HepG2 (cell line): ENCODE results near the gene POU4F3. TPM values are rescaled to one million over a fixed set of nuclear protein-coding genes. Genes with fewer than 3 reads are reported as not detected.

ENCODE experiments used
- ATAC-seq: fragments of 200-7000 bp; cut with Tn5 transposase; 3 replicates; pipeline ENCODE4 v1.9.1; 2020; ENCODE audit warnings: mild to moderate bottlenecking, moderate library complexity
- BruUV-seq: library from RNA; stranded (reverse); fragments of 400-500 nt; replicated peaks from 2 replicates; lab custom pipeline; 2021; lab: Mats Ljungman, UMichigan
- CTCF ChIA-PET: fragments of 300-600 bp; formaldehyde crosslinking; extraction: SDS; loops from one replicate; lab custom pipeline; 2021; ENCODE audit warnings: low total read pairs, inconsistent platforms, low intra/inter-chr PET ratio; lab: Yijun Ruan, JAX
- POLR2A ChIA-PET: fragments of 350-600 bp; sonication (Branson Sonifier 250); formaldehyde crosslinking; loops from one replicate; lab custom pipeline; 2020; ENCODE audit warnings: antibody characterized with exemption, inconsistent platforms; lab: Yijun Ruan, JAX
- DNase-seq: peaks from one replicate; pipeline ENCODE4 v3.0.0-alpha.2; 2015; ENCODE audit warnings: low spot score
- FAIRE-seq: peaks from 3 replicates; lab custom pipeline; 2011; peaks lifted over from hg19 to GRCh38; lab: Jason Lieb, UNC
- H2AFZ ChIP-seq: one replicate; pipeline ENCODE4 v1.6.1; 2011; ENCODE audit warnings: low read length, inconsistent platforms
- H3K27ac ChIP-seq: fragments of 300-600 bp; 3 replicates; pipeline ENCODE4 v1.8.0; 2011; ENCODE audit warnings: mixed run types, mild to moderate bottlenecking, mixed read lengths, low read length, inconsistent platforms; ENCODE audit not compliant: insufficient read depth; ENCODE audit errors: extremely low read length
- H3K27me3 ChIP-seq, 2 experiments: fragments of 200-600 bp in 1 of 2; 2 replicates in 1 of 2; 3 replicates in 1 of 2; pipeline versions ENCODE4 v1.6.0 to v1.8.0; 2011; ENCODE audit warnings: low read length in 2 of 2, mild to moderate bottlenecking in 2 of 2, moderate library complexity in 2 of 2, inconsistent platforms in 1 of 2; ENCODE audit not compliant: insufficient read depth in 2 of 2, control insufficient read depth in 1 of 2
- H3K36me3 ChIP-seq, 2 experiments: fragments of 200-600 bp in 1 of 2; replicated peaks in 1 of 2; 2 replicates in 1 of 2; 3 replicates in 1 of 2; pipeline versions ENCODE4 v1.5.1 to v1.8.0; 2011; ENCODE audit warnings: low read length in 2 of 2, inconsistent platforms in 1 of 2; ENCODE audit not compliant: insufficient read depth in 2 of 2, control insufficient read depth in 1 of 2
- H3K4me1 ChIP-seq: 2 replicates; pipeline ENCODE4 v1.5.1; 2012; ENCODE audit warnings: low read length, inconsistent platforms; ENCODE audit not compliant: insufficient read depth
- H3K4me2 ChIP-seq: 2 replicates; pipeline ENCODE4 v1.6.0; 2011; ENCODE audit warnings: low read depth, low read length, inconsistent platforms
- H3K4me3 ChIP-seq, 3 experiments: fragments of 200-600 bp in 1 of 3; sonication (generic), shearing (Covaris generic) in 1 of 3; replicated peaks in 1 of 3; 2 replicates each; pipeline ENCODE4 v1.5.1; 2011 to 2016; ENCODE audit warnings: low read length in 3 of 3, inconsistent platforms in 2 of 3, low read depth in 2 of 3, mild to moderate bottlenecking in 2 of 3, control low read depth in 1 of 3, mixed read lengths in 1 of 3; ENCODE audit not compliant: insufficient read depth in 1 of 3
- H3K79me2 ChIP-seq: one replicate; pipeline ENCODE4 v1.6.1; 2011; ENCODE audit warnings: low read length, inconsistent platforms; ENCODE audit not compliant: insufficient read depth
- H3K9ac ChIP-seq: 2 replicates; pipeline ENCODE4 v1.6.0; 2011; ENCODE audit warnings: mild to moderate bottlenecking, low read depth, low read length, inconsistent platforms; ENCODE audit not compliant: insufficient read depth
- H3K9me3 ChIP-seq: 2 replicates; pipeline ENCODE4 v1.5.1; 2012; ENCODE audit warnings: mild to moderate bottlenecking, low read length
- H4K20me1 ChIP-seq: 2 replicates; pipeline ENCODE4 v1.6.0; 2011; ENCODE audit warnings: inconsistent platforms, mild to moderate bottlenecking, low read length, moderate library complexity; ENCODE audit not compliant: insufficient read depth
- EZH2 ChIP-seq: conservative IDR thresholded peaks from 2 replicates; pipeline ENCODE4 v1.6.1; 2012; ENCODE audit warnings: mild to moderate bottlenecking, low read depth, low read length, moderate library complexity
- MXD4 ChIP-seq: IDR thresholded peaks from 2 replicates; pipeline ENCODE4 v1.6.1; 2016; ENCODE audit warnings: mild to moderate bottlenecking, missing biosample characterization, missing genetic modification reagents
- RFX3 ChIP-seq: IDR thresholded peaks from 2 replicates; pipeline ENCODE4 v1.6.1; 2016; ENCODE audit warnings: missing biosample characterization, missing genetic modification reagents
- ZNF20 ChIP-seq: sonication (generic); formaldehyde crosslinking; IDR thresholded peaks from 2 replicates; pipeline ENCODE4 v1.4.0; 2020; ENCODE audit warnings: mild to moderate bottlenecking, moderate library complexity, missing genetic modification reagents
- ZNF24 ChIP-seq: fragments of 450-650 bp; IDR thresholded peaks from 2 replicates; pipeline ENCODE4 v1.6.1; 2017; ENCODE audit warnings: antibody characterized with exemption, mild to moderate bottlenecking
- WGBS: methylation state at CpG from one replicate; pipeline ENCODE4 v1.1.6; 2017; ENCODE audit warnings: low lambda C conversion rate; 5-methylcytosine and 5-hydroxymethylcytosine counted together
- in situ Hi-C: cut with HindIII; loops from 2 replicates; pipeline ENCODE4 v1.10.0; 2017; ENCODE audit warnings: low pct_unique_long_range_greater_than_20kb; ENCODE audit not compliant: extremely low pct_ligation_motif_present
- intact Hi-C: fragments of 100-400 bp; cut with micrococcal nuclease; formaldehyde crosslinking; loops from one replicate; pipeline ENCODE4 v1.10.0; 2022; ENCODE audit not compliant: unreplicated experiment
- polyA plus RNA-seq, 8 experiments: library from polyadenylated mRNA; depleted of rRNA in 3 of 8; stranded (reverse) in 7 of 8; unstranded in 1 of 8; fragments of >200 nt; fragmentation: Illumina TruSeq in 4 of 8; extraction: Trizol in 4 of 8; gene quantifications; 2 replicates each; pipeline versions ENCODE4 v1.2.1 to v1.2.3, GENCODE V29; 2011 to 2016; ENCODE audit warnings: low read depth in 4 of 8, missing spikeins in 1 of 8, mixed read lengths in 1 of 8; ENCODE audit not compliant: insufficient read depth in 1 of 8
- total RNA-seq, 5 experiments: library from RNA; depleted of rRNA; stranded (reverse); fragments of >200 nt; fragmentation: Illumina TruSeq; extraction: Trizol; gene quantifications; 2 replicates each; pipeline ENCODE4 v1.2.3, GENCODE V29; 2016; ENCODE audit warnings: low read depth in 1 of 5

POU4F3 gene
- total and polyA plus RNA-seq, 2 of the 13 experiments (the other 11 are each of a cell fraction or from before 2014, with no cell fraction given) = not detected

DNA sequence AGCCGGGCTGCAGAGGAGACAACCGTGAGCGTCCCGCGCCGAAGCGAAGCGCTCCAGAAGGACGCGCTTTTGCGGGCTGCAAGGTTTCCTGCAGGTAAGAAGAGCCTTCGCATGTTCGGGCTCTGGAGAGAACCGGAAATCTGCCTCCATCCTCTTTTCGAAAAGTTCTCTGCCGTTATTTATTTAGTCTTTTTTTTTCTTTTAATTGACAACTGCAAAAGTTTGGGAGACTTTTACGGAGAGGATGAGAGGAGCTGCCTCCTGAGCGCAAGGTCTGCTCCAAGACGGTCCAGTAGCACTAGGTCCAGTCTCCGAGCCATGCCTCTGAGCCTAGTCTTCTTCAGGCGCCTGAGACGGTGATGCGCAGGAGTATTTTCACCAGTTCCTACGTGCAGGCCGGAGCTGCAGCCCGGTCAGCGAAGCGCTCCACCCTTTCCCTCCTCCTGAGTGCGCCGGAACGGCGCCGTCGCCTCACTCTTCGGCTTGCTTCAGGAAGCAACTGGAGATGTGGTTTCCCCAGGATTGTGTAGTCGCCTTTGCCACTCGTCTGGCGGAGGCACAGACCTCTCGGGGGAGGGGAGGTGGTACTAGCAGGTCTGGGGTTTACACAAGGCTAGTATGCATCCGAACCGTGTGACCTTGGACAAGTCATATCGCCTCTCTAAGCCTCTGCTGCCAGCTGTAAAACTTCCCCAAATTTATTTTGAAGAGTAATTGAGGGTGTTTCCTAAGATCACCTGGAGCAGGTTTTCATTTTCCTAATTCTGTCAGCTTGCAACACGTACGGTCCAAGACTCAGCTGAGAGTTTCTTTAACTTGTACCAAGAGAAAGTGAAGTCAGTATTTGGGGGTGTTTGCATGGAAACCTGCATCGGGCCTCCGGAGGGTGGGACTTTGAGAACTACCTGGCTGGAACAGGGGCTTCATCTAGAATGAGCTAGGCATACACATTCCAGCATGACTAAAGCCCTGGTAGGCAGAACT lies 4.5 kb downstream of the POU4F3 start:
- peaks cover 7 to 75% of the 10 kb centered on the region in 2 experiments for H3K27me3 ChIP-seq
- H3K79me2 ChIP-seq = no peaks in the 10 kb centered on the region
- no peaks in the 10 kb centered on the region; the same call in none of the 2 replicates for H4K20me1 ChIP-seq
- H3K36me3 ChIP-seq = no peaks in the 10 kb centered on the region
- POLR2A ChIA-PET = no interaction called here
- intact Hi-C loops (no loop called here), in situ Hi-C loops (no loop called here)
- no TSS peak for BruUV-seq
- no peaks in the 10 kb centered on the region for H3K9me3 ChIP-seq
- ATAC-seq (no peak), DNase-seq (no peak), FAIRE-seq (no peak)
- H3K4me1 ChIP-seq = no peaks in the 10 kb centered on the region
- H3K4me2 ChIP-seq = no peak overlapping the region
- 31% methylated on average over 38 of the region's 46 CpGs for WGBS
- no peak overlapping the region for H3K9ac ChIP-seq
- H3K4me3 ChIP-seq = no peak overlapping the region
- no peak overlapping the region for H2AFZ ChIP-seq
- H3K27ac ChIP-seq = no peak overlapping the region
- CTCF ChIA-PET = no interaction called here
- TF ChIP-seq ZNF20 (CRISPR knock-in tag) = no peak
- no peak for TF ChIP-seq RFX3 (CRISPR knock-in tag)
- 0 out of 2 replicates have a peak, but pooled peaks have one; percentile 33 for TF ChIP-seq EZH2
- TF ChIP-seq MXD4 = no peak
- no peak for TF ChIP-seq ZNF24
